SK-N-MC (cell line): ENCODE results near the gene PRMT1.

Source experiments
- DNase-seq: peaks from one replicate; pipeline ENCODE4 v3.0.0-alpha.2; 2011; ENCODE audit warnings: low read depth, low spot score
- H3K27ac ChIP-seq: fragments of 200-600 bp; sonication (generic); 2 replicates; pipeline ENCODE4 v1.5.1; 2016; ENCODE audit warnings: mixed run types
- H3K36me3 ChIP-seq: fragments of 200-600 bp; sonication (generic); 2 replicates; pipeline ENCODE4 v1.6.1; 2017; ENCODE audit warnings: antibody characterized with exemption, low read length, mixed read lengths; ENCODE audit not compliant: insufficient read depth
- H3K4me3 ChIP-seq: fragments of 200-600 bp; sonication (generic); 2 replicates; pipeline ENCODE4 v1.5.1; 2016
- H3K9ac ChIP-seq: fragments of 200-600 bp; sonication (generic); 2 replicates; pipeline ENCODE4 v1.8.0; 2017; ENCODE audit warnings: mixed run types, mixed read lengths; ENCODE audit not compliant: insufficient read length
- H3K9me3 ChIP-seq: fragments of 200-600 bp; sonication (generic); 2 replicates; pipeline ENCODE4 v1.6.1; 2017; ENCODE audit warnings: low read depth, mild to moderate bottlenecking, antibody characterized with exemption, low read length, moderate library complexity, mixed read lengths
- EZH2 ChIP-seq: fragments of 200-600 bp; sonication (generic); IDR thresholded peaks from one replicate; pipeline ENCODE4 v1.6.1; 2017; ENCODE audit warnings: antibody characterized with exemption
- FOXP2 ChIP-seq: optimal IDR thresholded peaks from 2 replicates; pipeline ENCODE3; 2011; ENCODE audit warnings: mild to moderate bottlenecking, moderate library complexity; ENCODE audit not compliant: insufficient read depth; ENCODE audit errors: extremely low read length, control extremely low read depth
- POLR2AphosphoS5 ChIP-seq: IDR thresholded peaks from 2 replicates; pipeline ENCODE4 v1.6.1; 2012; ENCODE audit warnings: mild to moderate bottlenecking, low read depth, low read length, borderline replicate concordance

Gene PRMT1

DNA sequence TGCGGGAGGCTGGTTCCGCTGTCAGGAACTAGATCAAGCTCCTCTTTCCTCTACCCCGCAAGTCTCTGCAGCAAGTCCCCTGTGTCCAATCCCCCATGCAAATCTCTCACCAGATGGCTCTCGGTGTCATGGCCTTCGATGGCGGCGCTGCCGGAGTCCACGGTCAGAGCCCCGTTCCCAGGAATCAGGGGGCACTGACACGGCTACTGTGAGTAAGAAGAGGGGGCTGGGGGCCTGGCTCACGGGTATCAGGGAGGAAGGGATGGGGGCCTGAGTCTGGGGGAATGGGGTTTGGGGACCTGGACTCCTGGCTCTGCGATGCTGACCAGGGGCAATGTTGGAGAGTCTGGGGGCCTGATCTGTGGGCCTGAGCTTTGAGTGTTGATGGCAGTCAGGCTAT is 31.1 kb upstream of the PRMT1 start:
- TF ChIP-seq POLR2AphosphoS5 (no peak), FOXP2 (no peak), EZH2 (no peak)
- Histone ChIP-seq H3K9ac (no peak overlapping the region), H3K4me3 (no peak overlapping the region), H3K36me3 (peaks cover 29% of the 10 kb centered on the region; the same call in 1 of the 2 replicates), H3K27ac (no peak overlapping the region), H3K9me3 (no peaks in the 10 kb centered on the region)
- no peak for DNase-seq

DNA sequence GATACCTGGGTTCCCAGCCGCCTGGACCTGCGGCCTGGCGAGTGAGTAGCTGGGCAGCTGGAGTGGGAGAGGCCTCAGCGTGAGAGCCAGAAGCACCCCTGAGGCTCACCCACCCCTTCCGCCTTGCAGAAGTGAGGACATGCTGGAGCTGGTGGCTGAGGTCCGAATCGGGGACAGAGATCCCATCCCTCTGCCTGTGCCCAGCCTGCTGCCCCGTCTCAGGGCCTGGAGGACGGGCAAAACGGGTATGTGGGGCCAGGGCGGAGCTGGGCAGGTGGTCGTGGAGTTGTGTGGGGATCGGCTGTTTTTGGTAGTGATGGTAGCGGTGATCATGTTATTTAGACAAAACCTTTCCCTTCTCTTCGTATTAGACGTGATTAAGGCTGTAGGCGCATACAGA is 30.5 kb upstream of the PRMT1 start:
- H3K9ac ChIP-seq = no peak overlapping the region
- no peak for DNase-seq
- no peak overlapping the region for H3K27ac ChIP-seq
- H3K4me3 ChIP-seq = no peak overlapping the region
- H3K9me3 ChIP-seq = no peaks in the 10 kb centered on the region
- TF ChIP-seq POLR2AphosphoS5 = no peak
- no peak for TF ChIP-seq FOXP2
- TF ChIP-seq EZH2 = no peak
- H3K36me3 ChIP-seq = peaks cover 32% of the 10 kb centered on the region; the same call in 1 of the 2 replicates

DNA sequence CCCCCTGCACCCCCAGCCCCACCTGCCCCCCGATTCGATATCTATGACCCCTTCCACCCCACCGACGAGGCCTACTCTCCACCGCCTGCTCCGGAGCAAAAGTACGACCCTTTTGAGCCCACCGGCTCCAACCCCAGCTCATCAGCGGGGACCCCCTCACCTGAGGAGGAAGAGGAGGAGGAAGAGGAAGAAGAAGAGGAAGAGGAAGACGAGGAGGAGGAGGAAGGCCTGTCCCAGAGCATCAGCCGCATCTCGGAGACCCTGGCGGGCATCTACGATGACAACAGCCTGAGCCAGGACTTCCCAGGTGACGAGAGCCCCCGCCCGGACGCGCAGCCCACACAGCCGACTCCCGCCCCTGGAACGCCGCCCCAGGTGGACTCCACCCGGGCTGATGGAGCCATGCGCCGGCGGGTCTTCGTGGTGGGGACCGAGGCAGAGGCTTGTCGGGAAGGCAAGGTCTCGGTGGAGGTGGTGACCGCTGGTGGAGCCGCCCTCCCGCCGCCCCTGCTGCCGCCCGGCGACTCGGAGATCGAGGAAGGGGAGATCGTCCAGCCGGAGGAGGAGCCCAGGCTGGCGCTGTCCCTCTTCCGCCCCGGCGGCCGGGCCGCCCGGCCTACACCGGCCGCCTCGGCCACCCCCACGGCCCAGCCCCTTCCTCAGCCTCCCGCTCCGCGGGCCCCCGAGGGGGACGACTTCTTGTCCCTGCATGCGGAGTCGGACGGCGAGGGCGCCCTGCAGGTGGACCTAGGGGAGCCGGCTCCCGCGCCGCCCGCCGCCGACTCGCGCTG is 25.8 kb upstream of the PRMT1 start:
- H3K9me3 ChIP-seq = no peaks in the 10 kb centered on the region
- no peak overlapping the region for H3K27ac ChIP-seq
- TF ChIP-seq EZH2 (no peak), FOXP2 (no peak), POLR2AphosphoS5 (no peak)
- DNase-seq = no peak
- no peak overlapping the region for H3K4me3 ChIP-seq
- no peak overlapping the region for H3K9ac ChIP-seq
- peaks cover 61% of the 10 kb centered on the region; the same call in 1 of the 2 replicates for H3K36me3 ChIP-seq

DNA sequence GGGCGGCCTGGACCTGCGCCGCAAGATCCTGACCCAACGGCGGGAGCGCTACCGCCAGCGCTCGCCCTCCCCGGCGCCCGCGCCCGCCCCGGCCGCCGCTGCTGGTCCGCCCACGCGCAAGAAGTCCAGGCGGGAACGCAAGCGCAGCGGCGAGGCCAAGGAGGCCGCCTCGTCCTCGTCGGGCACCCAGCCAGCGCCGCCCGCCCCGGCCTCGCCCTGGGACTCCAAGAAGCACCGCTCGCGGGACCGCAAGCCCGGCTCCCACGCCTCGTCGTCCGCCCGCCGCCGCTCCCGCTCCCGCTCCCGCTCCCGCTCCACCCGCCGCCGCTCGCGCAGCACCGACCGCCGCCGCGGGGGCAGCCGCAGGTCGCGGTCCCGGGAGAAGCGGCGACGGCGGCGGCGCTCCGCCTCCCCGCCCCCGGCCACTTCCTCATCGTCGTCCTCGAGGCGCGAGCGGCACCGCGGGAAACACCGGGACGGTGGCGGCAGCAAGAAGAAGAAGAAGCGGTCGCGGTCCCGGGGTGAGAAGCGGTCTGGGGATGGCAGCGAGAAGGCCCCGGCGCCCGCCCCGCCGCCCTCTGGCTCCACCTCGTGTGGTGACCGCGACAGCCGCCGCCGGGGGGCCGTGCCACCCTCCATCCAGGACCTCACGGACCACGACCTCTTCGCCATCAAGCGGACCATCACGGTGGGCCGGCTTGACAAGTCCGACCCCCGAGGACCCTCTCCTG is 25.1 kb upstream of the PRMT1 start:
- no peak for DNase-seq
- H3K27ac ChIP-seq = no peak overlapping the region
- H3K36me3 ChIP-seq = peaks cover 60% of the 10 kb centered on the region; the same call in 1 of the 2 replicates
- TF ChIP-seq POLR2AphosphoS5 = no peak
- TF ChIP-seq EZH2 = no peak
- no peak for TF ChIP-seq FOXP2
- no peak overlapping the region for H3K4me3 ChIP-seq
- no peak overlapping the region for H3K9ac ChIP-seq
- no peaks in the 10 kb centered on the region for H3K9me3 ChIP-seq

DNA sequence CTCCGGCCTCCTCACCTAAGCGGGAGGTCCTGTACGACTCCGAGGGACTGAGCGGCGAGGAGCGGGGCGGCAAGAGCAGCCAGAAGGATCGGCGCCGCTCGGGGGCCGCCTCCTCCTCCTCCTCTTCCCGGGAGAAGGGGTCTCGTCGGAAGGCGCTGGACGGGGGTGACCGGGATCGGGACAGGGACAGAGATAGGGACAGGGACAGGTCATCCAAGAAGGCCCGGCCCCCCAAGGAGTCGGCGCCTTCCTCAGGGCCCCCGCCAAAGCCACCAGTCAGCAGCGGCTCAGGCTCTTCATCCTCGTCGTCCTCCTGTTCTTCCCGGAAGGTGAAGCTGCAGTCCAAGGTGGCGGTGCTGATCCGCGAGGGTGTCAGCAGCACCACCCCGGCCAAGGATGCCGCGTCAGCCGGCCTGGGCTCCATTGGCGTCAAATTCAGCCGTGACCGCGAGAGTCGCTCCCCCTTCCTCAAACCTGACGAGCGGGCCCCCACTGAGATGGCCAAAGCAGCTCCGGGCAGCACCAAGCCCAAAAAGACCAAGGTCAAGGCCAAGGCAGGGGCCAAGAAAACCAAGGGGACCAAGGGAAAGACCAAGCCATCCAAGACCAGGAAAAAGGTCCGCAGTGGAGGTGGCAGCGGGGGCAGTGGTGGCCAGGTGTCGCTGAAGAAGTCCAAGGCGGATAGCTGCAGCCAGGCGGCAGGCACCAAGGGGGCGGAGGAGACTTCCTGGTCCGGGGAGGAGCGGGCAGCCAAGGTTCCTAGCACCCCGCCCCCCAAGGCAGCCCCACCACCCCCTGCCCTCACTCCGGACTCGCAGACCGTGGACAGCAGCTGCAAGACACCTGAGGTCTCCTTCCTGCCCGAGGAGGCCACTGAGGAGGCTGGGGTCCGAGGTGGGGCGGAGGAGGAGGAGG is 24.3 kb upstream of the PRMT1 start:
- H3K4me3 ChIP-seq = no peak overlapping the region
- no peak overlapping the region for H3K27ac ChIP-seq
- H3K9me3 ChIP-seq = no peaks in the 10 kb centered on the region
- TF ChIP-seq POLR2AphosphoS5 = no peak
- TF ChIP-seq EZH2 = no peak
- TF ChIP-seq FOXP2 = no peak
- H3K36me3 ChIP-seq = peaks cover 59% of the 10 kb centered on the region; the same call in 1 of the 2 replicates
- H3K9ac ChIP-seq = no peak overlapping the region
- DNase-seq = no peak

DNA sequence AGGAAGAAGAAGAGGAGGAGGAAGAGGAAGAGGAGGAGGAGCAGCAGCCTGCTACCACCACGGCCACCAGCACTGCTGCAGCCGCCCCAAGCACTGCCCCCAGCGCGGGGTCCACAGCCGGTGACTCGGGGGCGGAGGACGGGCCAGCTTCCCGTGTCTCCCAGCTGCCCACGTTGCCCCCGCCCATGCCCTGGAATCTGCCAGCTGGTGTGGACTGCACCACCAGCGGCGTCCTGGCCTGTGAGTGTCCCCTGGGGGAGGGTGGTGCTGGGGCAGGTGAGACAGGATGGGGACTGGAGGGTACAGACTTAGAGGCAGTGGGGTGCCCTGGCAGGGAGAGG is 23.6 kb upstream of the PRMT1 start:
- no peak for TF ChIP-seq POLR2AphosphoS5
- TF ChIP-seq FOXP2 = no peak
- no peak for TF ChIP-seq EZH2
- H3K36me3 ChIP-seq = peaks cover 65% of the 10 kb centered on the region
- no peak for DNase-seq
- no peak overlapping the region for H3K4me3 ChIP-seq
- no peak overlapping the region for H3K27ac ChIP-seq
- no peaks in the 10 kb centered on the region for H3K9me3 ChIP-seq
- H3K9ac ChIP-seq = no peak overlapping the region

DNA sequence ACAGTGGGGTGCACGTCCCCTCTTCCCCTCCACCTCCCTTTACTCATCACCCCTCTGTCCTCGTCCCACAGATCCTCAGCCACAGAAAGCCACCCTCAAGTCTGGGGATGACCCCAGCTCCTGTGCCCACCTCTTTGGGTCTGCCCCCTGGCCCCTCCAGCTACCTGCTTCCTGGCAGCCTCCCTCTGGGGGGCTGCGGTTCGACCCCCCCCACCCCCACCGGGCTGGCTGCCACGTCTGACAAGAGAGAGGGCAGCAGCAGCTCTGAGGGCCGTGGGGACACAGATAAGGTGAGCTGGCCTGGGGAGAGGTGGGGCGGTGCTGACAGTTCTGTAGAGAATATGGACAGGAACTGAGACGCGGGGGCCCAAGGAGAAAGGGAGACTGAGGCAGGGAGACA is 22.5 kb upstream of the PRMT1 start:
- TF ChIP-seq FOXP2 (no peak), EZH2 (no peak), POLR2AphosphoS5 (no peak)
- peaks cover 73% of the 10 kb centered on the region for H3K36me3 ChIP-seq

More for the DNA sequence above, 22.5 kb upstream of the PRMT1 start:
- Histone ChIP-seq H3K4me3 (no peak overlapping the region), H3K27ac (no peak overlapping the region), H3K9me3 (no peaks in the 10 kb centered on the region), H3K9ac (no peak overlapping the region)
- no peak for DNase-seq
